HG02623 (cell line): ENCODE measurements around the gene ZEB2.

Source experiments
- ATAC-seq: cut with Tn5 transposase; IDR thresholded peaks from one replicate; pipeline ENCODE4 v1.9.1; 2021; ENCODE audit warnings: moderate library complexity; ENCODE audit not compliant: unreplicated experiment

Gene ZEB2

GRCh38 chr2:144472911-144473310 is 47.0 kb downstream of the ZEB2 start:
- ATAC-seq, result no peak

- no peak for ATAC-seq
These were observed 47.9 kb downstream of the ZEB2 start for GRCh38 chr2:144472046-144472412.

- ATAC-seq, result peak; percentile 83
These were observed 48.4 kb downstream of the ZEB2 start for GRCh38 chr2:144471305-144472045.

GRCh38 chr2:144470816-144471215 is 49.1 kb downstream of the ZEB2 start:
- no peak for ATAC-seq

- no peak for ATAC-seq
These were observed 49.6 kb downstream of the ZEB2 start for GRCh38 chr2:144470334-144470733.

GRCh38 chr2:144469798-144470197 is 50.1 kb downstream of the ZEB2 start:
- ATAC-seq, result no peak

- no peak for ATAC-seq
These were observed 50.9 kb downstream of the ZEB2 start for GRCh38 chr2:144468823-144469595.

GRCh38 chr2:144467502-144468137 is 52.3 kb downstream of the ZEB2 start:
- no peak for ATAC-seq

- ATAC-seq, result no peak
These were observed 53.3 kb downstream of the ZEB2 start for GRCh38 chr2:144466637-144467036.

GRCh38 chr2:144465749-144466148 is 54.2 kb downstream of the ZEB2 start:
- ATAC-seq, result no peak

- no peak for ATAC-seq
These were observed 55.2 kb downstream of the ZEB2 start for GRCh38 chr2:144464730-144465129.

- ATAC-seq, result no peak
These were observed 56.7 kb downstream of the ZEB2 start for GRCh38 chr2:144463266-144463665.

- ATAC-seq, result no peak
These were observed 57.7 kb downstream of the ZEB2 start for GRCh38 chr2:144462266-144462665.

GRCh38 chr2:144461308-144461766 is 58.6 kb downstream of the ZEB2 start:
- ATAC-seq, result no peak

- ATAC-seq, result no peak
These were observed 59.1 kb downstream of the ZEB2 start for GRCh38 chr2:144460727-144461307.

- ATAC-seq, result no peak
These were observed 60.0 kb downstream of the ZEB2 start for GRCh38 chr2:144459937-144460336.

- ATAC-seq, result no peak
These were observed 60.6 kb downstream of the ZEB2 start for GRCh38 chr2:144459286-144459685.

GRCh38 chr2:144458541-144458940 is 61.4 kb downstream of the ZEB2 start:
- no peak for ATAC-seq

- peak; percentile 74 for ATAC-seq
These were observed 63.2 kb downstream of the ZEB2 start for GRCh38 chr2:144456680-144457079.

- no peak for ATAC-seq
These were observed 63.9 kb downstream of the ZEB2 start for GRCh38 chr2:144455987-144456386.

- ATAC-seq, result no peak
These were observed 65.2 kb downstream of the ZEB2 start for GRCh38 chr2:144454466-144455287.
